ENCODE measurements around the gene GRIP2.
A peak's percentile ranks its signal among the peaks of the same experiment; 100 is the strongest.

Gene GRIP2

GRCh38 chr3:14492948-14493881, 46.9 kb downstream of the GRIP2 start:
- Mint-ChIP-seq H3K27ac (no peak overlapping the region), H3K27me3 (ENCODE audit: low read depth, poor library complexity) (peaks cover 7% of the 10 kb centered on the region), H3K36me3 (ENCODE audit: low read depth) (peaks cover 4% of the 10 kb centered on the region), H3K4me3 (no peak overlapping the region), H3K4me1 (peaks cover 5% of the 10 kb centered on the region), H3K9me3 (no peaks in the 10 kb centered on the region)
- DNase-seq, result no peak
- TF ChIP-seq, protein P1, sequence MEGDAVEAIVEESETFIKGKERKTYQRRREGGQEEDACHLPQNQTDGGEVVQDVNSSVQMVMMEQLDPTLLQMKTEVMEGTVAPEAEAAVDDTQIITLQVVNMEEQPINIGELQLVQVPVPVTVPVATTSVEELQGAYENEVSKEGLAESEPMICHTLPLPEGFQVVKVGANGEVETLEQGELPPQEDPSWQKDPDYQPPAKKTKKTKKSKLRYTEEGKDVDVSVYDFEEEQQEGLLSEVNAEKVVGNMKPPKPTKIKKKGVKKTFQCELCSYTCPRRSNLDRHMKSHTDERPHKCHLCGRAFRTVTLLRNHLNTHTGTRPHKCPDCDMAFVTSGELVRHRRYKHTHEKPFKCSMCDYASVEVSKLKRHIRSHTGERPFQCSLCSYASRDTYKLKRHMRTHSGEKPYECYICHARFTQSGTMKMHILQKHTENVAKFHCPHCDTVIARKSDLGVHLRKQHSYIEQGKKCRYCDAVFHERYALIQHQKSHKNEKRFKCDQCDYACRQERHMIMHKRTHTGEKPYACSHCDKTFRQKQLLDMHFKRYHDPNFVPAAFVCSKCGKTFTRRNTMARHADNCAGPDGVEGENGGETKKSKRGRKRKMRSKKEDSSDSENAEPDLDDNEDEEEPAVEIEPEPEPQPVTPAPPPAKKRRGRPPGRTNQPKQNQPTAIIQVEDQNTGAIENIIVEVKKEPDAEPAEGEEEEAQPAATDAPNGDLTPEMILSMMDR (IDR thresholded peaks at IDR 0.05), result no peak

- Mint-ChIP-seq H3K9me3 (no peaks in the 10 kb centered on the region), H3K36me3 (ENCODE audit: low read depth) (peaks cover 9% of the 10 kb centered on the region), H3K27me3 (ENCODE audit: low read depth, poor library complexity) (no peaks in the 10 kb centered on the region), H3K4me1 (peaks cover 5% of the 10 kb centered on the region), H3K4me3 (no peak overlapping the region), H3K27ac (peak overlapping the region; percentile 60)
- no peak for DNase-seq
- TF ChIP-seq, protein P1 (IDR thresholded peaks at IDR 0.05), result no peak
Measured at GRCh38 chr3:14491396-14492190, 48.5 kb downstream of the GRIP2 start.

GRCh38 chr3:14490831-14491230, 49.3 kb downstream of the GRIP2 start:
- Mint-ChIP-seq H3K27ac (peak overlapping the region; percentile 52), H3K36me3 (ENCODE audit: low read depth) (peaks cover 9% of the 10 kb centered on the region)

DNA sequence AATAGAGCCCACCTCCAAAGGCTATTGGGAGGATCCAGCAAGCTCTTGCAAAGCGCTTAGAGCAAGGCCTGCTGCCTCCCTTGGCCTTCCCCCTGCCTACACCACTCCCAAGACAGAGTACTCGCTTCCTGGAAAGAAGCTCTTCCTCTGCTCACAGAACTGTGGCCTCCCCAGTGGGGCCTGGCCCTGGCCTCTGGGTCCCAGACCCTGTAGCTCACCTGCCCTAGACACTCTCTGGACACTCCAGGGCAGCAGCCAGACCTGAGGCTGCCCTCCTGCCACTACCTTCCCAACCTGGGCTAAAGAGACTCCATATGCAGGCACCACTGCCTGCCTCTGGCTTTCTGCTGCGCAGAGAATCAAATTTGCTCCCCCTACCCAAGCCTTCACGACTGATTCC, 49.9 kb downstream of the GRIP2 start:
- H3K36me3 Mint-ChIP-seq (ENCODE audit: low read depth), result peaks cover 12% of the 10 kb centered on the region
- no peak overlapping the region for H3K4me3 Mint-ChIP-seq
- peak overlapping the region; percentile 52 for H3K27ac Mint-ChIP-seq
- no peak for DNase-seq
- peaks cover 4% of the 10 kb centered on the region for H3K4me1 Mint-ChIP-seq
- no peaks in the 10 kb centered on the region for H3K27me3 Mint-ChIP-seq (ENCODE audit: low read depth, poor library complexity)
- H3K9me3 Mint-ChIP-seq, result no peaks in the 10 kb centered on the region
- TF ChIP-seq, protein P1 (IDR thresholded peaks at IDR 0.05), result no peak

More at GRCh38 chr3:14490831-14491230, 49.3 kb downstream of the GRIP2 start:
- Mint-ChIP-seq H3K4me1 (peaks cover 5% of the 10 kb centered on the region), H3K9me3 (no peaks in the 10 kb centered on the region), H3K27me3 (ENCODE audit: low read depth, poor library complexity) (no peaks in the 10 kb centered on the region), H3K4me3 (no peak overlapping the region)
- DNase-seq, result no peak
- TF ChIP-seq, protein P1 (IDR thresholded peaks at IDR 0.05), result no peak

DNA sequence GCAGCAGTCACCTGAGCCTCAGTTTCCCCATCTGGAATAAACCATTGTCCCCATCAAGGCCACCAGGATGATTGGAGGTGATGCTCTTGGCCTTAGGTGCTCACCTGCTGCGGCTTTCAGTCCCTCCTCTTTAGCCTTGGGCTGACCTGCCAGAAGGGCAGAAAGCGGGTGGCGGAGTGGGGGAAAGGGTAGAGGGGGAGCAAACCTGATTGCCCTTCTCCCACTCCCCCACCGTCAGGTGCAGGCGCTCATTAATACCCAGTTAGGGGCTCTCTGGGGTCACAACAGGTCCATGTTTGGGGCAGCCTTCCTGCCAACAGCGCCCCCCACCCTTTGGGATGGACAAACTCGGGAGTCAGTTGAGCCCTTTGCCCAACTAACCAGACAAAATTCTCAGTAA, 50.5 kb downstream of the GRIP2 start:
- no peak overlapping the region for H3K4me3 Mint-ChIP-seq
- peaks cover 18% of the 10 kb centered on the region for H3K36me3 Mint-ChIP-seq (ENCODE audit: low read depth)
- TF ChIP-seq, protein P1 (IDR thresholded peaks at IDR 0.05), result no peak
- H3K4me1 Mint-ChIP-seq, result no peaks in the 10 kb centered on the region
- no peak overlapping the region for H3K27ac Mint-ChIP-seq
- no peaks in the 10 kb centered on the region for H3K9me3 Mint-ChIP-seq
- DNase-seq, result no peak
- H3K27me3 Mint-ChIP-seq (ENCODE audit: low read depth, poor library complexity), result no peaks in the 10 kb centered on the region
